Measurements from ENCODE around the gene TRAPPC12.

GRCh38 chr2:3442185-3442584 lies 62.7 kb downstream of the TRAPPC12 start:
- no peak for TF ChIP-seq CTCF (IDR thresholded peaks at IDR 0.05)
- TF ChIP-seq EP300 (IDR thresholded peaks at IDR 0.05) = no peak
- no peak for TF ChIP-seq POLR2A (IDR thresholded peaks at IDR 0.05)
